ENCODE measurements around the gene DGAT2L6. TPM values are rescaled to one million over a fixed set of nuclear protein-coding genes. Genes with fewer than 3 reads are reported as not detected.

The DGAT2L6 gene
- total RNA-seq, 1 experiment from 2014 or later = not detected

GRCh38 chrX:70252491-70252890, 75.2 kb downstream of the DGAT2L6 start:
- H3K27ac ChIP-seq (ENCODE audit: insufficient read length, low read depth, low read length) = no peak overlapping the region
- no peaks in the 10 kb centered on the region for H3K27me3 ChIP-seq (ENCODE audit: insufficient read depth, low read length)
- no peak for DNase-seq
- no peaks in the 10 kb centered on the region for H3K23me2 ChIP-seq (ENCODE audit: insufficient read length, low read depth, low read length, poor library complexity, severe bottlenecking)
- no peak overlapping the region for H3K14ac ChIP-seq (ENCODE audit: insufficient read depth, low read length)
- no peaks in the 10 kb centered on the region for H3K79me1 ChIP-seq (ENCODE audit: insufficient read depth, low read depth, low read length, poor library complexity, severe bottlenecking)
- no peak overlapping the region for H2AFZ ChIP-seq (ENCODE audit: low read length)
- H2BK15ac ChIP-seq (ENCODE audit: low read depth, low read length) = no peak overlapping the region
- Mint-ChIP-seq H3K4me1 (peaks cover 10% of the 10 kb centered on the region in 2 experiments), H3K27me3 (ENCODE audit: low read depth) (no peaks in the 10 kb centered on the region), H3K4me3 (no peak overlapping the region), H3K36me3 (ENCODE audit: insufficient read depth in 1 of 3, low read depth in 3 of 3) (peaks cover 0 to 5% (median 0%) of the 10 kb centered on the region in 3 experiments; a peak in 3 of 7 replicates), H3K9me3 (peaks cover 67 to 76% of the 10 kb centered on the region in 2 experiments), H3K27ac (no peak overlapping the region)
- no peak overlapping the region for H3K56ac ChIP-seq (ENCODE audit: insufficient read length, low read depth, low read length)
- H2BK5ac ChIP-seq (ENCODE audit: insufficient read length, low read length) = no peak overlapping the region
- no peaks in the 10 kb centered on the region for H3K79me2 ChIP-seq (ENCODE audit: insufficient read depth, low read length)
- H2BK20ac ChIP-seq (ENCODE audit: low read depth, low read length, poor library complexity, severe bottlenecking) = no peak overlapping the region
- H3K9ac ChIP-seq (ENCODE audit: extremely low read depth, insufficient read length, low read length) = no peak overlapping the region
- no peak for TF ChIP-seq CTCF (conservative IDR thresholded peaks at IDR 0.05)
- H2BK12ac ChIP-seq (ENCODE audit: insufficient read length, low read depth, low read length) = no peak overlapping the region
- H3K18ac ChIP-seq (ENCODE audit: insufficient read length, low read depth, low read length) = no peak overlapping the region
- H4K8ac ChIP-seq (replicated peaks; ENCODE audit: insufficient read length, low read depth, low read length) = no peak overlapping the region
- no peak overlapping the region for H3T11ph ChIP-seq (ENCODE audit: low read length)
- H3K23ac ChIP-seq (ENCODE audit: insufficient read length, low read depth, low read length) = no peak overlapping the region
- no peak overlapping the region for H3K4ac ChIP-seq (ENCODE audit: low read depth, low read length)
- no peak overlapping the region for H2BK120ac ChIP-seq (ENCODE audit: low read depth, low read length, poor library complexity, severe bottlenecking)
- WGBS (ENCODE audit: extremely low coverage, insufficient read length, low lambda C conversion rate) = no CpG with 5 or more reads among the region's 2 CpGs
- H3K4me2 ChIP-seq (ENCODE audit: insufficient read depth, insufficient read length, low read length) = no peak overlapping the region
- no peaks in the 10 kb centered on the region for H3K4me1 ChIP-seq (ENCODE audit: insufficient read depth, low read length)
- H4K5ac ChIP-seq (ENCODE audit: insufficient read length, low read depth, low read length) = no peak overlapping the region
- H3K9me3 ChIP-seq (ENCODE audit: control insufficient read depth, low read depth, low read length) = peaks cover 32% of the 10 kb centered on the region
- H2AK5ac ChIP-seq (ENCODE audit: insufficient read length, low read length) = no peak overlapping the region
- no peak overlapping the region for H4K91ac ChIP-seq (ENCODE audit: insufficient read length, low read depth, low read length)
- no peaks in the 10 kb centered on the region for H4K20me1 ChIP-seq (ENCODE audit: control insufficient read depth, insufficient read depth, insufficient read length)
